GM23338 (cell line): ENCODE measurements around the gene SHISA6. TPM values are rescaled to one million over a fixed set of nuclear protein-coding genes. Genes with fewer than 3 reads are reported as not detected.

ENCODE experiments used
- ATAC-seq: fragments of 200-7000 bp; cut with Tn5 transposase; 3 replicates; pipeline ENCODE4 v1.9.1; 2020
- DNase-seq: peaks from one replicate; pipeline ENCODE4 v3.0.0-alpha.2; 2015; ENCODE audit warnings: low spot score
- H2AFZ ChIP-seq: fragments of 200-600 bp; sonication (generic); 2 replicates; pipeline ENCODE4 v1.8.0; 2016; ENCODE audit warnings: antibody characterized with exemption, mild to moderate bottlenecking, moderate library complexity
- H3F3A ChIP-seq: fragments of 200-600 bp; sonication (generic); replicated peaks from 2 replicates; pipeline ENCODE4 v1.8.0; 2017; ENCODE audit warnings: antibody characterized with exemption, mixed run types, low read depth
- H3K27ac ChIP-seq: fragments of 200-600 bp; sonication (generic); 2 replicates; pipeline ENCODE4 v1.6.1; 2016; ENCODE audit warnings: low read depth
- H3K27me3 ChIP-seq: fragments of 200-600 bp; sonication (generic); 2 replicates; pipeline ENCODE4 v1.8.0; 2016; ENCODE audit warnings: mild to moderate bottlenecking, mixed run types, moderate library complexity; ENCODE audit not compliant: insufficient read depth
- H3K36me3 ChIP-seq: fragments of 200-600 bp; sonication (generic); 2 replicates; pipeline ENCODE4 v1.8.0; 2016; ENCODE audit warnings: mild to moderate bottlenecking; ENCODE audit not compliant: insufficient read depth
- H3K4me1 ChIP-seq: fragments of 200-600 bp; sonication (generic); 2 replicates; pipeline ENCODE4 v1.8.0; 2016; ENCODE audit warnings: mild to moderate bottlenecking, moderate library complexity; ENCODE audit not compliant: insufficient read depth
- H3K4me2 ChIP-seq: fragments of 200-600 bp; sonication (generic); 2 replicates; pipeline ENCODE4 v1.7.1; 2017; ENCODE audit warnings: mixed run types
- H3K4me3 ChIP-seq: fragments of 200-600 bp; sonication (generic); 2 replicates; pipeline ENCODE4 v1.6.1; 2016; ENCODE audit warnings: mixed run types
- H3K79me2 ChIP-seq: fragments of 200-600 bp; sonication (generic); replicated peaks from 2 replicates; pipeline ENCODE4 v1.8.0; 2017; ENCODE audit warnings: mild to moderate bottlenecking; ENCODE audit not compliant: insufficient read depth
- H3K9me2 ChIP-seq: fragments of 200-600 bp; sonication (generic); 2 replicates; pipeline ENCODE4 v1.8.0; 2017; ENCODE audit not compliant: insufficient read depth
- H4K20me1 ChIP-seq: fragments of 200-600 bp; sonication (generic); replicated peaks from 2 replicates; pipeline ENCODE4 v1.8.0; 2017; ENCODE audit warnings: mild to moderate bottlenecking; ENCODE audit not compliant: insufficient read depth
- H3K27ac Mint-ChIP-seq: 2 replicates; pipeline ENCODE4 v1.8.0; 2020; ENCODE audit warnings: inconsistent platforms, mild to moderate bottlenecking, moderate library complexity, mixed read lengths
- H3K27me3 Mint-ChIP-seq: 3 replicates; pipeline ENCODE4 v1.8.0; 2022; ENCODE audit warnings: low read depth, mild to moderate bottlenecking, moderate library complexity, mixed read lengths, inconsistent platforms; ENCODE audit not compliant: insufficient read depth, poor library complexity
- H3K36me3 Mint-ChIP-seq: 3 replicates; pipeline ENCODE4 v1.8.0; 2021; ENCODE audit warnings: low read depth, mild to moderate bottlenecking, inconsistent platforms, moderate library complexity, mixed read lengths
- H3K4me1 Mint-ChIP-seq: 3 replicates; pipeline ENCODE4 v1.8.0; 2020; ENCODE audit warnings: mild to moderate bottlenecking, inconsistent platforms, mixed read lengths
- H3K4me3 Mint-ChIP-seq: 3 replicates; pipeline ENCODE4 v1.8.0; 2021; ENCODE audit warnings: moderate library complexity, mild to moderate bottlenecking, inconsistent platforms, mixed read lengths
- H3K9me3 Mint-ChIP-seq: 3 replicates; pipeline ENCODE4 v1.8.0; 2020; ENCODE audit warnings: moderate library complexity, mild to moderate bottlenecking, inconsistent platforms, mixed read lengths
- EZH2 ChIP-seq: fragments of 200-600 bp; sonication (generic); IDR thresholded peaks from one replicate; pipeline ENCODE4 v1.8.0; 2017; ENCODE audit warnings: antibody characterized with exemption, mild to moderate bottlenecking, low read depth; ENCODE audit not compliant: unreplicated experiment
- EZH2phosphoT487 ChIP-seq: fragments of 200-600 bp; sonication (generic); IDR thresholded peaks from one replicate; pipeline ENCODE4 v1.8.1; 2018; ENCODE audit warnings: antibody characterized with exemption; ENCODE audit not compliant: unreplicated experiment
- POLR2AphosphoS5 ChIP-seq: IDR thresholded peaks from 2 replicates; pipeline ENCODE4 v1.6.1; 2016; ENCODE audit warnings: antibody characterized with exemption, low read depth
- STAT1 ChIP-seq: IDR thresholded peaks from one replicate; pipeline ENCODE4 v1.6.1; 2016; ENCODE audit warnings: antibody characterized with exemption; ENCODE audit not compliant: unreplicated experiment
- ZNF114 ChIP-seq: fragments of 250-450 bp; sonication (Bioruptor Pico); IDR thresholded peaks from 2 replicates; pipeline ENCODE4 v1.5.0; 2020; ENCODE audit warnings: mild to moderate bottlenecking, moderate library complexity
- ZNF462 ChIP-seq: fragments of 250-450 bp; sonication (Bioruptor Pico); IDR thresholded peaks from 2 replicates; pipeline ENCODE4 v1.5.0; 2020; ENCODE audit warnings: mild to moderate bottlenecking, moderate library complexity
- polyA plus RNA-seq: library from polyadenylated mRNA; unstranded; fragments of >200 nt; fragmentation: Nextera tagmentation; extraction: Ambion mirVana; gene quantifications from 2 replicates; pipeline ENCODE4 v1.2.1, GENCODE V29; 2016
- total RNA-seq: library from RNA; depleted of rRNA; stranded (reverse); fragments of >200 nt; shearing (Covaris generic); gene quantifications from 2 replicates; pipeline ENCODE4 v1.2.3, GENCODE V29; 2014
- TF ChIP-seq, protein P1 (sequence below), 2 experiments: fragments of 200-600 bp in 1 of 2; sonication (generic) in 1 of 2; conservative IDR thresholded peaks; 2 replicates each; pipeline versions ENCODE4 v1.5.1 to v1.6.1; 2016 to 2017; ENCODE audit warnings: antibody characterized with exemption in 2 of 2, low read depth in 2 of 2, mild to moderate bottlenecking in 2 of 2, moderate library complexity in 1 of 2
- TF ChIP-seq, protein P2 (sequence below): IDR thresholded peaks from one replicate; pipeline ENCODE4 v1.6.1; 2018; ENCODE audit warnings: antibody characterized with exemption; ENCODE audit not compliant: unreplicated experiment

SHISA6 gene
- total and polyA plus RNA-seq, 2 experiments from 2014 or later, result 0.52 TPM; not detected in 1

DNA sequence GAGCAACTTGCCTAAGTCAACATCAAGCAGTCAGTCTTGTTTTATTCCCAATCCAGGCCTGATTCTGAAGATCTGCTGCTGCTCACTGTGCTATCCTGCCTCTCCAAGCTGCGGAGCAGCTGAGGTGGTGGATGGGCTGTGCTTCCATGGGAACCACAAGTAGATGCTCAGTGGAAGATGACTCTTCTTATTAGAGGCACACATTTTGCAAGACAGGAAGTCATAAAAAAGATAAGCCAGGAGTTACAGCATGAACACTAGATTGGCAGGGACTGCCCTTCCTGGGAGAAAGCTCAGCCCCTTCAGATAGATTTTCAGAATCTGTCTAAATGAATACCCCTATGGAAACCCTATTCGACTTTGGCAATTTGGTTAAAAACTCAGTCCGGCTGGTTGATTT, 143.1 kb downstream of the SHISA6 start (continued):
- TF ChIP-seq ZNF462 (CRISPR knock-in tag), result no peak
- no peak for TF ChIP-seq EZH2phosphoT487
- no peak for TF ChIP-seq EZH2
- TF ChIP-seq STAT1, result no peak
- TF ChIP-seq, protein P1, sequence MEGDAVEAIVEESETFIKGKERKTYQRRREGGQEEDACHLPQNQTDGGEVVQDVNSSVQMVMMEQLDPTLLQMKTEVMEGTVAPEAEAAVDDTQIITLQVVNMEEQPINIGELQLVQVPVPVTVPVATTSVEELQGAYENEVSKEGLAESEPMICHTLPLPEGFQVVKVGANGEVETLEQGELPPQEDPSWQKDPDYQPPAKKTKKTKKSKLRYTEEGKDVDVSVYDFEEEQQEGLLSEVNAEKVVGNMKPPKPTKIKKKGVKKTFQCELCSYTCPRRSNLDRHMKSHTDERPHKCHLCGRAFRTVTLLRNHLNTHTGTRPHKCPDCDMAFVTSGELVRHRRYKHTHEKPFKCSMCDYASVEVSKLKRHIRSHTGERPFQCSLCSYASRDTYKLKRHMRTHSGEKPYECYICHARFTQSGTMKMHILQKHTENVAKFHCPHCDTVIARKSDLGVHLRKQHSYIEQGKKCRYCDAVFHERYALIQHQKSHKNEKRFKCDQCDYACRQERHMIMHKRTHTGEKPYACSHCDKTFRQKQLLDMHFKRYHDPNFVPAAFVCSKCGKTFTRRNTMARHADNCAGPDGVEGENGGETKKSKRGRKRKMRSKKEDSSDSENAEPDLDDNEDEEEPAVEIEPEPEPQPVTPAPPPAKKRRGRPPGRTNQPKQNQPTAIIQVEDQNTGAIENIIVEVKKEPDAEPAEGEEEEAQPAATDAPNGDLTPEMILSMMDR (conservative IDR thresholded peaks at IDR 0.05; ENCODE audit: low read depth in 2 of 2), result no peak
- TF ChIP-seq POLR2AphosphoS5, result no peak

DNA sequence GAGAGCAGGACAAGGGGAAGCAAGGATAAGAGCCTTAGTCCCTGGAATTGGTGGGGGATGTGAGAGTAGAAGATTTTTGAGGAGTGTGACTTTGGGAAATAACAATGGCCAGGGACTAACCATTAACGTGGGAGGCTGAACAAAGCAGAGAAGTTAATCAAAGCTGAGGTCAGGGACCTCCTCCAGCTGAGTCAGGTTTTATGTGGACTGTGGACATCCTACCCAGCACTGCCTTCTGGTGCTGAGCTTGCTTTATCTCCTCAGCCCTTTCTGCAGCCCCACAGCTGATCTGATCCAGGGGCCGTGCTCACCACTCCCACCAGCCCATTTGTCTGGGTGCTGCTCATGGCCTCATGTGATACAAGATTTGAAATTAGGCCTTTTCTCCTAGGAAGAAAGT, 146.6 kb downstream of the SHISA6 start:
- H3F3A ChIP-seq, result no peaks in the 10 kb centered on the region
- Mint-ChIP-seq H3K27me3 (peaks cover 5% of the 10 kb centered on the region), H3K4me3 (no peak overlapping the region), H3K36me3 (peaks cover 69% of the 10 kb centered on the region), H3K9me3 (peaks cover 100% of the 10 kb centered on the region), H3K4me1 (no peaks in the 10 kb centered on the region; the same call in 2 of the 3 replicates), H3K27ac (no peak overlapping the region)
- no peaks in the 10 kb centered on the region for H3K27me3 ChIP-seq
- H3K4me1 ChIP-seq, result no peaks in the 10 kb centered on the region
- no peaks in the 10 kb centered on the region for H3K79me2 ChIP-seq
- no peaks in the 10 kb centered on the region for H3K9me2 ChIP-seq
- no peak overlapping the region for H3K4me2 ChIP-seq
- H3K27ac ChIP-seq, result no peak overlapping the region
- no peaks in the 10 kb centered on the region for H4K20me1 ChIP-seq
- DNase-seq (no peak), ATAC-seq (no peak)
- no peak overlapping the region for H2AFZ ChIP-seq
- peaks cover 2% of the 10 kb centered on the region; the same call in 1 of the 2 replicates for H3K36me3 ChIP-seq
- no peak overlapping the region for H3K4me3 ChIP-seq
- no peak for TF ChIP-seq ZNF114 (CRISPR knock-in tag)
- TF ChIP-seq, protein P2, sequence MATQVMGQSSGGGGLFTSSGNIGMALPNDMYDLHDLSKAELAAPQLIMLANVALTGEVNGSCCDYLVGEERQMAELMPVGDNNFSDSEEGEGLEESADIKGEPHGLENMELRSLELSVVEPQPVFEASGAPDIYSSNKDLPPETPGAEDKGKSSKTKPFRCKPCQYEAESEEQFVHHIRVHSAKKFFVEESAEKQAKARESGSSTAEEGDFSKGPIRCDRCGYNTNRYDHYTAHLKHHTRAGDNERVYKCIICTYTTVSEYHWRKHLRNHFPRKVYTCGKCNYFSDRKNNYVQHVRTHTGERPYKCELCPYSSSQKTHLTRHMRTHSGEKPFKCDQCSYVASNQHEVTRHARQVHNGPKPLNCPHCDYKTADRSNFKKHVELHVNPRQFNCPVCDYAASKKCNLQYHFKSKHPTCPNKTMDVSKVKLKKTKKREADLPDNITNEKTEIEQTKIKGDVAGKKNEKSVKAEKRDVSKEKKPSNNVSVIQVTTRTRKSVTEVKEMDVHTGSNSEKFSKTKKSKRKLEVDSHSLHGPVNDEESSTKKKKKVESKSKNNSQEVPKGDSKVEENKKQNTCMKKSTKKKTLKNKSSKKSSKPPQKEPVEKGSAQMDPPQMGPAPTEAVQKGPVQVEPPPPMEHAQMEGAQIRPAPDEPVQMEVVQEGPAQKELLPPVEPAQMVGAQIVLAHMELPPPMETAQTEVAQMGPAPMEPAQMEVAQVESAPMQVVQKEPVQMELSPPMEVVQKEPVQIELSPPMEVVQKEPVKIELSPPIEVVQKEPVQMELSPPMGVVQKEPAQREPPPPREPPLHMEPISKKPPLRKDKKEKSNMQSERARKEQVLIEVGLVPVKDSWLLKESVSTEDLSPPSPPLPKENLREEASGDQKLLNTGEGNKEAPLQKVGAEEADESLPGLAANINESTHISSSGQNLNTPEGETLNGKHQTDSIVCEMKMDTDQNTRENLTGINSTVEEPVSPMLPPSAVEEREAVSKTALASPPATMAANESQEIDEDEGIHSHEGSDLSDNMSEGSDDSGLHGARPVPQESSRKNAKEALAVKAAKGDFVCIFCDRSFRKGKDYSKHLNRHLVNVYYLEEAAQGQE, result no peak
- TF ChIP-seq, protein P1 (conservative IDR thresholded peaks at IDR 0.05; ENCODE audit: low read depth in 2 of 2), result no peak
